Smooth muscle cell (in vitro differentiated cells): ENCODE results near the gene PADI3. TPM values are rescaled to one million over a fixed set of nuclear protein-coding genes. Genes with fewer than 3 reads are reported as not detected.

Experiments
- DNase-seq: peaks from one replicate; lab custom pipeline; 2025; ENCODE audit not compliant: unreplicated experiment; lab: John Stamatoyannopoulos, UW
- H2AFZ ChIP-seq: fragments of 200-600 bp; sonication (generic); 2 replicates; pipeline ENCODE4 v1.6.0; 2016; ENCODE audit warnings: antibody characterized with exemption, low read depth, mild to moderate bottlenecking
- H3F3A ChIP-seq: fragments of 200-600 bp; sonication (generic); 2 replicates; pipeline ENCODE4 v1.6.0; 2017; ENCODE audit warnings: antibody characterized with exemption, low read depth
- H3K27ac ChIP-seq: fragments of 200-600 bp; sonication (generic); 2 replicates; pipeline ENCODE4 v1.5.1; 2016; ENCODE audit warnings: low read depth, mild to moderate bottlenecking
- H3K27me3 ChIP-seq: fragments of 200-600 bp; sonication (generic); 2 replicates; pipeline ENCODE4 v1.6.1; 2016; ENCODE audit warnings: low read depth, mild to moderate bottlenecking
- H3K36me3 ChIP-seq: fragments of 200-600 bp; sonication (generic); 2 replicates; pipeline ENCODE4 v1.5.1; 2016; ENCODE audit warnings: low read depth
- H3K4me1 ChIP-seq: fragments of 200-600 bp; sonication (generic); 2 replicates; pipeline ENCODE4 v1.5.1; 2016; ENCODE audit warnings: low read depth
- H3K4me2 ChIP-seq: fragments of 200-600 bp; sonication (generic); 2 replicates; pipeline ENCODE4 v1.6.0; 2016; ENCODE audit warnings: mild to moderate bottlenecking
- H3K4me3 ChIP-seq: fragments of 200-600 bp; sonication (generic); 2 replicates; pipeline ENCODE4 v1.5.1; 2016; ENCODE audit warnings: mild to moderate bottlenecking
- H3K79me2 ChIP-seq: fragments of 200-600 bp; sonication (generic); 2 replicates; pipeline ENCODE4 v1.6.0; 2016; ENCODE audit warnings: low read depth, mild to moderate bottlenecking
- H3K9ac ChIP-seq: fragments of 200-600 bp; sonication (generic); 2 replicates; pipeline ENCODE4 v1.6.0; 2016; ENCODE audit warnings: low read depth
- H3K9me3 ChIP-seq: fragments of 200-600 bp; sonication (generic); replicated peaks from 2 replicates; pipeline ENCODE4 v1.5.1; 2016; ENCODE audit warnings: low read depth
- H4K20me1 ChIP-seq: fragments of 200-600 bp; sonication (generic); 2 replicates; pipeline ENCODE4 v1.6.0; 2016; ENCODE audit warnings: low read depth
- WGBS: methylation state at CpG from one replicate; pipeline ENCODE4 v1.1.7; 2016; ENCODE audit warnings: low lambda C conversion rate; 5-methylcytosine and 5-hydroxymethylcytosine counted together
- polyA plus RNA-seq: library from polyadenylated mRNA; unstranded; fragments of >200 nt; fragmentation: Nextera tagmentation; extraction: Ambion mirVana; gene quantifications from 2 replicates; pipeline ENCODE4 v1.2.1, GENCODE V29; 2016
- total RNA-seq: library from RNA; depleted of rRNA; stranded (reverse); fragments of >200 nt; gene quantifications from 2 replicates; pipeline ENCODE4 v1.2.3, GENCODE V29; 2014
- TF ChIP-seq, protein P1 (sequence below): fragments of 200-600 bp; sonication (generic); IDR thresholded peaks from 2 replicates; pipeline ENCODE4 v1.5.1; 2017; ENCODE audit warnings: borderline replicate concordance, mild to moderate bottlenecking, antibody characterized with exemption; ENCODE audit not compliant: insufficient read depth, poor library complexity, severe bottlenecking

PADI3 gene
- total and polyA plus RNA-seq, 2 experiments from 2014 or later: not detected

DNA sequence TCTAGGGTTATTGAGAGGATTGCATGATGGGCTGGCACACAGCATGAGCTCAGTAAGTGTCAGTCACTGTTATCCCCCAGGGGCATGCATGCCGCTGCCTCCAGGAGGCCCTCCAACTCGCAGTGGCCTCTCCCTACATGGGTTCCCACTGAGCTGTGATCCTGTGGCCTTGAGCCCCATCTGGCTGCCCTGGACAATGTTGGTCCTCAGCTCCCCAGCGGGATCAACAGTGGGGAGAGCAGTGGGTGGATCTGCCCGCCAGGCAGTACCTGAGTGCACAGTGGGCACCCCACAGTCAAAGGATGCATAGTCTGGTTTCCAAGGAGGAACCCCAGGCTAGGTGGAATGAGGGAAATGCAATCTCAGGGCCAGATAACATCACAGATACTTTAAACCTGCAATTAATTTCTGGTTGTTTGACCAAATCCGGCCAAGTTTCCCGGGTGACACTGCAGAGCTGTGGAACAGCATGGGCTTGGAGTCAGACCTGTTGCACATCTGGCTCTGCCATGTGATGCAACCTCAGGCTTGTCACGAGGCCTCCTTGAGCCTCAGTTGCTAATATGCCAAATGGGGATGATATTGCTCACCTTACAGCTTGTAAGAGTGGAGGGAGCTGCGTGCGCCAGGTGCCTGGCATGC, 9.3 kb downstream of the PADI3 start:
- no peaks in the 10 kb centered on the region for H3K36me3 ChIP-seq
- no peak overlapping the region for H2AFZ ChIP-seq
- H3K79me2 ChIP-seq: no peaks in the 10 kb centered on the region
- H3K27me3 ChIP-seq: peaks cover 3% of the 10 kb centered on the region
- no peak overlapping the region for H3K9ac ChIP-seq
- no peak overlapping the region for H3K4me3 ChIP-seq
- no peaks in the 10 kb centered on the region for H4K20me1 ChIP-seq
- H3F3A ChIP-seq: no peaks in the 10 kb centered on the region
- no peak for DNase-seq
- H3K9me3 ChIP-seq: no peaks in the 10 kb centered on the region
- no peak overlapping the region for H3K4me2 ChIP-seq
- no peak overlapping the region for H3K27ac ChIP-seq
- H3K4me1 ChIP-seq: no peaks in the 10 kb centered on the region
- WGBS: 78% methylated on average over 9 of the region's 9 CpGs
- TF ChIP-seq, protein P1, sequence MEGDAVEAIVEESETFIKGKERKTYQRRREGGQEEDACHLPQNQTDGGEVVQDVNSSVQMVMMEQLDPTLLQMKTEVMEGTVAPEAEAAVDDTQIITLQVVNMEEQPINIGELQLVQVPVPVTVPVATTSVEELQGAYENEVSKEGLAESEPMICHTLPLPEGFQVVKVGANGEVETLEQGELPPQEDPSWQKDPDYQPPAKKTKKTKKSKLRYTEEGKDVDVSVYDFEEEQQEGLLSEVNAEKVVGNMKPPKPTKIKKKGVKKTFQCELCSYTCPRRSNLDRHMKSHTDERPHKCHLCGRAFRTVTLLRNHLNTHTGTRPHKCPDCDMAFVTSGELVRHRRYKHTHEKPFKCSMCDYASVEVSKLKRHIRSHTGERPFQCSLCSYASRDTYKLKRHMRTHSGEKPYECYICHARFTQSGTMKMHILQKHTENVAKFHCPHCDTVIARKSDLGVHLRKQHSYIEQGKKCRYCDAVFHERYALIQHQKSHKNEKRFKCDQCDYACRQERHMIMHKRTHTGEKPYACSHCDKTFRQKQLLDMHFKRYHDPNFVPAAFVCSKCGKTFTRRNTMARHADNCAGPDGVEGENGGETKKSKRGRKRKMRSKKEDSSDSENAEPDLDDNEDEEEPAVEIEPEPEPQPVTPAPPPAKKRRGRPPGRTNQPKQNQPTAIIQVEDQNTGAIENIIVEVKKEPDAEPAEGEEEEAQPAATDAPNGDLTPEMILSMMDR: no peak

DNA sequence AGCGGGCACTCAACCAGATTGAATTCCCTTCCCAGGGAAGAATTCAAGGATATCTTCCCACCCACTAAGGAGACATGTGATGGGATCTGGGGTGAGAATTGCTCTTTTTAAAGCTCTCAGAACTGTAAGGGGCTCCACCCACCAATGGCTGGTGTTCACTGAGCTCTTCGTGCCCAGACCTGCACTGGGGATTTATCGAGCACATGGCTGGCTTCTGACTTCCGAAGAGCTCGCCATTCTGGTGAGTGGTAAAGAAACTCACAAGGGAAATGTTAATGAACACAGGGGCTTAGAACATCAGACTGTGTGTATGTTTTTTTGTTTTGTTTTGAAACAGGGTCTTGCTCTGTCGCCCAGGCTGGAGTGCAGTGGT, 9.8 kb downstream of the PADI3 start:
- no peak overlapping the region for H3K27ac ChIP-seq

DNA sequence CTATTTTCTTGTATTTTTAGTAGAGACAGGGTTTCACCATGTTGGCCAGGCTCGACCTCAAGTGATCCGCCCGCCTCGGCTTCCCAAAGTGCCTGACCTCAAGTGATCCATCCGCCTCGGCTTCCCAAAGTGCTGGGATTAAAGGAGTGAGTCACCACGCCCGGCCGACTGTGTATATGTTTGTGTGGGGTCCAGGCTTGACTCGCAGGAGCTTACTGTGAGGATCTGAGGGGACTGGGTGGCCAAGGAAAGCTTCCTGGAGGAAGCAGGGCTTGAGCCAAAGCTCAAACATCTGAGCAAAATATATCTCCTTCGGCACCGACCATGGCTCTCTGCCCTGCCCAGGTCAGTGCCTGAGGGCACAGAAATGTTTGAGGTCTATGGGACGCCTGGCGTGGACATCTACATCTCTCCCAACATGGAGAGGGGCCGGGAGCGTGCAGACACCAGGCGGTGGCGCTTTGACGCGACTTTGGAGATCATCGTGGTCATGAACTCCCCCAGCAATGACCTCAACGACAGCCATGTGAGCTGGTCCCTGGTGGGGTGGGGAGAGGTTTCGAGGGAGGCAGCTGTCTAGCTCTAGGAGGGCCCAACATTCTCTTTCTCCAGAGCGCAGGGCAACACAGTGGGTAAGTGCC, 10.5 kb downstream of the PADI3 start:
- no peak overlapping the region for H3K27ac ChIP-seq
- H3K79me2 ChIP-seq: no peaks in the 10 kb centered on the region
- no peaks in the 10 kb centered on the region for H3F3A ChIP-seq
- no peaks in the 10 kb centered on the region for H3K36me3 ChIP-seq
- 49% methylated on average over 24 of the region's 24 CpGs for WGBS
- no peak overlapping the region for H2AFZ ChIP-seq
- no peaks in the 10 kb centered on the region for H3K9me3 ChIP-seq
- TF ChIP-seq, protein P1: no peak
- H3K9ac ChIP-seq: no peak overlapping the region
- DNase-seq: no peak
- H3K4me3 ChIP-seq: no peak overlapping the region
- H4K20me1 ChIP-seq: no peaks in the 10 kb centered on the region
- H3K4me1 ChIP-seq: no peaks in the 10 kb centered on the region
- peak overlapping the region; percentile 21 for H3K4me2 ChIP-seq
- peaks cover 3% of the 10 kb centered on the region for H3K27me3 ChIP-seq

More for the DNA sequence above, 9.8 kb downstream of the PADI3 start:
- H3K9ac ChIP-seq: no peak overlapping the region
- WGBS: 62% methylated on average over 6 of the region's 6 CpGs
- no peaks in the 10 kb centered on the region for H3F3A ChIP-seq
- no peak overlapping the region for H3K4me3 ChIP-seq
- no peaks in the 10 kb centered on the region for H4K20me1 ChIP-seq
- DNase-seq: no peak
- no peaks in the 10 kb centered on the region for H3K9me3 ChIP-seq
- H3K4me2 ChIP-seq: no peak overlapping the region
- H3K36me3 ChIP-seq: no peaks in the 10 kb centered on the region
- peaks cover 3% of the 10 kb centered on the region for H3K27me3 ChIP-seq
- TF ChIP-seq, protein P1: no peak
- H3K4me1 ChIP-seq: no peaks in the 10 kb centered on the region
- H2AFZ ChIP-seq: no peak overlapping the region
- H3K79me2 ChIP-seq: no peaks in the 10 kb centered on the region

DNA sequence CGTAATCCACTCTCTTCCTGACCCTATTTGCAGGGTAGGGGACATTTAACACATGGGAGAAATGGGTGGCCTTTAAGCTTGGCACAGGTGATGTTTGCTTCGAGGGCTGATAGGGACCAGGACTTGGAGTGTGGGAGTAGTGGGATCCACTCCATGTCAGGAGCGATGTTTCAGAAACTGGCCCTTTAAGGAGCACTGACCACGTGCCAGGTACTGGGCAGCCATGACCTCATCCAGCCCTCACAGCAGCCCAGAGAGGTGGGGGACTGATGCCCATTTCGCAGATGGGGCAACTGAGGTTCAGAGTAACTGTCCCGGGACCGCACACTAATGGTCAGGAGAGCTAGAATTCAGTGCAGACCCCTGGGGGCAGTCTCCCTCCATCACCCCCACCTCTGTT, 11.4 kb downstream of the PADI3 start:
- DNase-seq: no peak
- TF ChIP-seq, protein P1: no peak
- Histone ChIP-seq H3K4me1 (no peaks in the 10 kb centered on the region), H3K9ac (no peak overlapping the region), H3K36me3 (no peaks in the 10 kb centered on the region), H3K27ac (no peak overlapping the region), H3K79me2 (no peaks in the 10 kb centered on the region), H3K9me3 (no peaks in the 10 kb centered on the region), H3F3A (no peaks in the 10 kb centered on the region), H4K20me1 (no peaks in the 10 kb centered on the region), H3K4me3 (no peak overlapping the region), H3K27me3 (peaks cover 3% of the 10 kb centered on the region), H3K4me2 (no peak overlapping the region), H2AFZ (no peak overlapping the region)
- 97% methylated on average over 7 of the region's 7 CpGs for WGBS
